Activated CD8-positive, alpha-beta T cell treated with anti-CD3 and anti-CD28 coated beads for 36 hours (primary cell): Measurements from ENCODE around the gene FJX1. TPM values are rescaled to one million over a fixed set of nuclear protein-coding genes. Genes with fewer than 3 reads are reported as not detected.
"Not testable (repeated sequence)": the region's sequence is repeated elsewhere in the genome, so short reads cannot be mapped to it uniquely, and the experiment has no call there.

Experiments
- ATAC-seq: fragments of 200-7000 bp; cut with Tn5 transposase; one replicate; pipeline ENCODE4 v1.10.0; 2021; ENCODE audit warnings: mild to moderate bottlenecking, moderate library complexity
- CTCF ChIA-PET: fragments of 350-600 bp; sonication (Branson Sonifier 250); formaldehyde crosslinking; loops from one replicate; lab custom pipeline; 2021; ENCODE audit warnings: antibody characterized with exemption; lab: Charles Lee
- POLR2A ChIA-PET: fragments of 350-600 bp; sonication (Branson Sonifier 250); formaldehyde crosslinking; loops from one replicate; lab custom pipeline; 2021; ENCODE audit warnings: antibody characterized with exemption; lab: Charles Lee
- DNase-seq: peaks from one replicate; pipeline ENCODE4 v3.0.0-alpha.2; 2020
- H3K27ac Mint-ChIP-seq: one replicate; pipeline ENCODE4 v1.8.0; 2021; ENCODE audit warnings: mild to moderate bottlenecking, mixed read lengths
- H3K27me3 Mint-ChIP-seq: one replicate; pipeline ENCODE4 v1.8.0; 2021; ENCODE audit warnings: mixed read lengths
- H3K36me3 Mint-ChIP-seq: one replicate; pipeline ENCODE4 v1.8.0; 2021; ENCODE audit warnings: low read depth, mixed read lengths
- H3K4me1 Mint-ChIP-seq: one replicate; pipeline ENCODE4 v1.8.0; 2021; ENCODE audit warnings: low read depth, mixed read lengths
- H3K4me3 Mint-ChIP-seq: one replicate; pipeline ENCODE4 v1.8.0; 2021; ENCODE audit warnings: mild to moderate bottlenecking, moderate library complexity, mixed read lengths
- H3K9me3 Mint-ChIP-seq: one replicate; pipeline ENCODE4 v1.8.0; 2021; ENCODE audit warnings: mixed read lengths
- CTCF ChIP-seq: fragments of 200-600 bp; IDR thresholded peaks from one replicate; pipeline ENCODE4 v1.8.0; 2022; ENCODE audit warnings: antibody characterized with exemption, mild to moderate bottlenecking
- intact Hi-C: fragments of 100-400 bp; cut with micrococcal nuclease; formaldehyde crosslinking; loops from one replicate; pipeline ENCODE4 v1.10.0; 2022
- total RNA-seq, 2 experiments: library from RNA; stranded (reverse); gene quantifications; one replicate each; pipeline ENCODE4 v1.2.3, GENCODE V29; 2021

Gene FJX1
- total RNA-seq, 2 experiments from 2014 or later = 1.4 to 2.1 TPM

DNA sequence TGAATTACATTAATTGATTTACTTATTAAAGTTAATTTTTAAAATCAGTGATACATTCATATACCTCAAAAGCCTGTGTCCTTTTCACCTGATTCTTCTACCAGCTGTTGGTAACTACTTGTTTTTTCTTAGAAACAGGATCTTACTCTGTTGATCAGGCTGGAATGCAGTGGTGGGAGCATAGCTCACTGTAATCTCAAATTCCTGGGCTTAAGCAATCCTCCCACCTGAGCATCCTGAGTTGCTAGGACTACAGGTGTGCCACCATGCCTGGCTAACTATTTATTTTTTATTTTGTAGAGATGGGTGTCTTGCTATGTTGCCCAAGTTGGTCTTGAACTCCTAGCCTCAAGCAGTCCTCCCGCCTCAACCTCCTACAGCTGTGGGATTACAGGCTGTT lies 49.0 kb downstream of the FJX1 start:
- CTCF ChIA-PET = no interaction called here
- peaks cover 34% of the 10 kb centered on the region for H3K9me3 Mint-ChIP-seq
- DNase-seq (no peak), ATAC-seq (no peak)
- H3K27ac Mint-ChIP-seq = no peak overlapping the region
- TF ChIP-seq CTCF = no peak
- H3K27me3 Mint-ChIP-seq = no peaks in the 10 kb centered on the region
- POLR2A ChIA-PET = no interaction called here
- peaks cover 63% of the 10 kb centered on the region for H3K4me1 Mint-ChIP-seq
- no peak overlapping the region for H3K4me3 Mint-ChIP-seq
- peaks cover 49% of the 10 kb centered on the region for H3K36me3 Mint-ChIP-seq
- intact Hi-C loops = no loop called here

DNA sequence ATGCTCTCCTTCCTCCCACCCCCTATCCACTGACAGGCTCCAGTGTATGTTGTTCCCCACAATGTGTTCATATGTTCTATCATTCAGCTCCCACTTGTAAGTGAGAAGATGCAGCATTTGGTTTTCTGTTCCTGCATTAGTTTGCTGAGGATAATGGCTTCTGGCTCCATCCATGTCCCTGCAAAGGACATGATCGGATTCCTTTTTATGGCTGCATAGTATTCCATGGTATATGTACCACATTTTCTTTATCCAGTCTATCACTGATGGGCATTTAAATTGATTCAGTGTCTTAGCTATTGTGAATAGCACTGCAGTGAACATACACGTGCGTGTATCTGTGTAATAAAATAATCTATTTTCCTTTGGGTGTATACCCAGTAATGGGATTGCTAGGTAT lies 50.1 kb downstream of the FJX1 start:
- peaks cover 44% of the 10 kb centered on the region for H3K36me3 Mint-ChIP-seq
- ATAC-seq, DNase-seq, CTCF ChIA-PET, intact Hi-C loops, H3K4me3 Mint-ChIP-seq, POLR2A ChIA-PET, H3K27ac Mint-ChIP-seq, H3K27me3 Mint-ChIP-seq: not testable (repeated sequence)
- peaks cover 30% of the 10 kb centered on the region for H3K9me3 Mint-ChIP-seq
- H3K4me1 Mint-ChIP-seq = peaks cover 65% of the 10 kb centered on the region

Other genes with a start within 250 kb of the FJX1 start
- gene SLC1A2, start 198.9 kb upstream of the FJX1 start, total RNA-seq = not detected
- not detected for gene PAMR1, start 92.8 kb upstream of the FJX1 start, total RNA-seq
- gene TRIM44, start 44.3 kb downstream of the FJX1 start, total RNA-seq = 10 to 100 TPM; 37.4 to 40.1 TPM